ENCODE measurements around the gene MAPK8IP3.

- TF ChIP-seq USF1 (IDR thresholded peaks at IDR 0.05), result no peak
- TF ChIP-seq EGR1 (IDR thresholded peaks at IDR 0.05), result no peak
- TF ChIP-seq TAF1 (IDR thresholded peaks at IDR 0.05; ENCODE audit: low read depth), result no peak
- TF ChIP-seq NFIC (IDR thresholded peaks at IDR 0.05), result no peak
- TF ChIP-seq REST (IDR thresholded peaks at IDR 0.05; ENCODE audit: low read depth), result no peak
- TF ChIP-seq RAD21 (IDR thresholded peaks at IDR 0.05; ENCODE audit: low read depth), result no peak
- TF ChIP-seq MAX (IDR thresholded peaks at IDR 0.05), result no peak
- no peak for TF ChIP-seq CREB1 (IDR thresholded peaks at IDR 0.05; ENCODE audit: low read depth)
Observed at GRCh38 chr16:1793578-1794220, 87.7 kb downstream of the MAPK8IP3 start, which contains the start of gene IGFALS.
